ENCODE results near the gene RLF. TPM values are rescaled to one million over a fixed set of nuclear protein-coding genes. Genes with fewer than 3 reads are reported as not detected.
"Not testable (repeated sequence)": the region's sequence is repeated elsewhere in the genome, so short reads cannot be mapped to it uniquely, and the experiment has no call there.

The RLF gene
- total and polyA plus RNA-seq, 2 donors = 10.8 to 22.4 TPM

DNA sequence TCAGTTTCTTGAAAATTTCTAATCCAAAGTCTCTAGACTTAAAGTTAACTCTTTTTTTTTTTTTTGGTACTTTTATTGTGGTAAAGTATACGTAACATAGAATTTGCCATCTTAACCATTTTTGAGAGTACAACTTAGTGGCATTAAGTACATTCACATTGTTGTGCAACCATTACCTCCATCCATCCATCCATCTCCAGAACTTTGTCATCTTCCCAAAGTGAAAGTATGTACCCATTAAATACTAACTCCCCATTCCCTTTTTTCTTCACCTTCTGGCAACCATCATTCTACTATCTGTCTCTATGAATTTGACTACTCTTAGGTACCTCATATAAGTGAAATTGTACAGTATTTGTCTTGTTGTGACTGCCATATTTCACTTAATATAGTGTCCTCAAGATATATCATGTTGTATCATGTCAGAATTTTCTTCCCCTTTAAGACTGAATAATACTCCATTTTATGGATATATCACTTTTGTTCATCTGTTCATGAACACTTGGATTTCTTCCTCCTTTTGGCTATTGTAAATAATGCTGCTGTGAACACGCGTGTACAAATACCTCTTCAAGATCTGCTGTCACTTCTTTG lies 18.4 kb downstream of the RLF start:
- Histone ChIP-seq H3K4me1 (ENCODE audit: control insufficient read depth in 2 of 2, insufficient read depth in 2 of 2, low read length in 2 of 2) (no peaks in the 10 kb centered on the region), H3K36me3 (ENCODE audit: control insufficient read depth in 2 of 2, insufficient read depth in 2 of 2, low read length in 1 of 2) (no peaks in the 10 kb centered on the region), H3K9me3 (ENCODE audit: control insufficient read depth in 2 of 2, insufficient read depth in 1 of 2, low read length in 1 of 2) (no peaks in the 10 kb centered on the region), H3K4me3 (ENCODE audit: low read length in 2 of 2) (no peak overlapping the region), H3K27me3 (ENCODE audit: control insufficient read depth in 2 of 2, insufficient read depth in 1 of 2, low read length in 1 of 2) (no peaks in the 10 kb centered on the region), H3K27ac (ENCODE audit: low read depth in 1 of 2, low read length in 1 of 2) (no peak overlapping the region)
- DNase-seq (ENCODE audit: low read depth in 6 of 9, low spot score in 9 of 9) = no peak
- WGBS = 98% methylated on average over 3 of the region's 3 CpGs

DNA sequence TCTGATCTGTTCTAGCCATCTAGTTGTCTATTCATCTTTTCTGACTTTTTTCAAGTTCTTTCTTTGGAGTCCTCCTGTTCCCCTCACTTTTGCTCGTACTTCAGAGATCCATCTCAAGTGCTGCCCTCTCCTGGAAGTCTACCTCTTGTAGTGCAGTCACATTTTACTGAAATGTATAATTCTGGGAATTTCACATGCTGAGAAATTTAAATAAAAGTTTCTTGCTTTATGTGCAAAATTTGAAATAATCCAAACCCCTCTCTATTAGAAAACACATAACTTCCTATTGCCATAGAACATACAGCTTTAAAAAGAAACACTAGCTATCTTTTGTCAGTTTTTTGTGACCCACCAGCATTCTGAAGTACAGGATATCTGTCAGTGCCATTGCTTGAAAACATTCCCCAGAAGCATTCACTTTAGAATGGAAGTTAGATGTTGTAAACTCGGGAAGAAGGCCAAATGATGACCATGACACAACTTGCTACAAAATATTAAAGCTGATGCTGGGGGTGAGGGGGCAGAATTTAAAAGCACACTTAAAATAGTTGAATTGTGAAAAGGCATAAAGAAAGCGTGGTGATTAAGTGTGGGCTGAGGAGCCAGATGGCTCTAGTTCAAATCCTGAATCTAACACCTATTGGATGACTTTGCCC lies 22.0 kb downstream of the RLF start:
- H3K27me3 ChIP-seq (ENCODE audit: control insufficient read depth in 2 of 2, insufficient read depth in 1 of 2, low read length in 1 of 2) = no peaks in the 10 kb centered on the region
- WGBS = 74% methylated on average over 3 of the region's 3 CpGs
- no peak overlapping the region for H3K4me3 ChIP-seq (ENCODE audit: low read length in 2 of 2)
- no peaks in the 10 kb centered on the region for H3K4me1 ChIP-seq (ENCODE audit: control insufficient read depth in 2 of 2, insufficient read depth in 2 of 2, low read length in 2 of 2)
- no peak overlapping the region for H3K27ac ChIP-seq (ENCODE audit: low read depth in 1 of 2, low read length in 1 of 2)
- peak in 4 of 9 donors; percentile 5 to 43 (median 18) for DNase-seq (ENCODE audit: low read depth in 6 of 9, low spot score in 9 of 9)
- H3K36me3 ChIP-seq (ENCODE audit: control insufficient read depth in 2 of 2, insufficient read depth in 2 of 2, low read length in 1 of 2) = no peaks in the 10 kb centered on the region
- no peaks in the 10 kb centered on the region for H3K9me3 ChIP-seq (ENCODE audit: control insufficient read depth in 2 of 2, insufficient read depth in 1 of 2, low read length in 1 of 2)

DNA sequence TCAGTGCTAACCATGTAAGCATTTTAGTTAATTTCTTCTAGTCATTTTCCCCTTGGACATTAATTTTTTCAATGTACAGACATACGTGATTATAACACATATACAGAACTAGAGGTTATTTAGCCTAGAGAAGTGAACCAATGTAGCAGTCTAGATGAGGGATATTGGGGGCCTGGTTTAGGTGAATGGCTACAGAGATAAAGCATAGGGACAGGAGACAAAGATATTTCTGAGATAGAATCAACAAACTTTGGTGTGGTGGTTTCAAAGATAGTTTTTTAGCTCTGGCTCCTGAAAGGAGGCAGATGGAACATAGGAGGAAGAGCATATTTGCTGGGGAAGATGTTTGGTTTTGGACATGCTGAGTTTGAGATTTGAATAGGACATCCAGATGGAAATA lies 23.0 kb downstream of the RLF start:
- H3K4me1 ChIP-seq (ENCODE audit: control insufficient read depth in 2 of 2, insufficient read depth in 2 of 2, low read length in 2 of 2) = no peaks in the 10 kb centered on the region
- WGBS = 100% methylated on average over 1 of the region's 1 CpG

DNA sequence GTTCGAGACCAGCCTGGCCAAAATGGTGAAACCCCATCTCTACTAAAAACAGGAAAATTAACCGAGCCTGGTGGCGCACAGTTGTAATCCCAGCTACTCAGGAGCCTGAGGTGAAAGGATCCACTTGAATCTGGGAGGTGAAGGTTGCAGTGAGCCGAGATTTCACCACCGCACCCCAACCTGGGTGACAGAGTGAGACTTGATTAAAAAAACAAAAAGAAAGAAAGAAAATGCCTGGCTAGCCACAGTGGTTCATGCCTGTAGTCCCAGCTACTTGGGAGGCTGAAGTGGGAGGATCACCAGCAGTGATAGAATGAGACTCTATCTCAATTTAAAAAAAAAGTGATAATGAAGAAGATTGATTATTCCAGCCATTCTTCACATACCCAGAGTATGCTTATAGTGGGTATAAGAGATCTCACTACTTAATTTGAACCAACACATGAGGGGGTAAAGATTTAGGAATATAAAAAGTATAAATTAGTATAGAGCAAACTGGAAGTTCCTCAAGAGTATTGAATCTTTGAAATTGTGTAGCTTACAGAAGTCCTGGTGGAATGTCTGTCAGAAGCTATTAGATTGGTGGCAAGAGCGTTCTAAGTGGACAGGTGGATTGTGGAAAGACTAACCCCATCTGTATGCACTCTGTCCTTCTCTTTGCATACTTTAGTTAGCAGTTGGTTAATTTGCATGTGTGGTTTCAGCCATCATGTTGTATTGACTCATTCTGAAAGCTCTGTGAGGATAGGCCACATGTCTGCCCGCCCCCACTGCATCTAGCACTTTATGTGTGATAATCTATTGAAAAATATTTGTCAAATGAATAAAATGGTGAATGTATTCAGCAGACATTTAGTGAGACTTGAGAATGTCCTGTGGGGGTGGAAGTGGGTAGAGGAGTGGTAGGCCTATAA lies 25.0 kb downstream of the RLF start:
- WGBS = 91% methylated on average over 7 of the region's 7 CpGs
- Histone ChIP-seq H3K4me1 (ENCODE audit: control insufficient read depth in 2 of 2, insufficient read depth in 2 of 2, low read length in 2 of 2) (no peaks in the 10 kb centered on the region), H3K9me3 (ENCODE audit: control insufficient read depth in 2 of 2, insufficient read depth in 1 of 2, low read length in 1 of 2) (no peaks in the 10 kb centered on the region), H3K27ac (ENCODE audit: low read depth in 1 of 2, low read length in 1 of 2) (no peak overlapping the region), H3K36me3 (ENCODE audit: control insufficient read depth in 2 of 2, insufficient read depth in 2 of 2, low read length in 1 of 2) (peaks cover 3 to 15% of the 10 kb centered on the region in 2 donors), H3K27me3 (ENCODE audit: control insufficient read depth in 2 of 2, insufficient read depth in 1 of 2, low read length in 1 of 2) (no peaks in the 10 kb centered on the region), H3K4me3 (ENCODE audit: low read length in 2 of 2) (no peak overlapping the region)
- peak in 1 of 9 donors; percentile 10 for DNase-seq (ENCODE audit: low read depth in 6 of 9, low spot score in 9 of 9)

More for the DNA sequence above, 23.0 kb downstream of the RLF start:
- no peak for DNase-seq (ENCODE audit: low read depth in 6 of 9, low spot score in 9 of 9)
- H3K27ac ChIP-seq (ENCODE audit: low read depth in 1 of 2, low read length in 1 of 2) = no peak overlapping the region
- no peak overlapping the region for H3K4me3 ChIP-seq (ENCODE audit: low read length in 2 of 2)
- H3K27me3 ChIP-seq (ENCODE audit: control insufficient read depth in 2 of 2, insufficient read depth in 1 of 2, low read length in 1 of 2) = no peaks in the 10 kb centered on the region
- H3K36me3 ChIP-seq (ENCODE audit: control insufficient read depth in 2 of 2, insufficient read depth in 2 of 2, low read length in 1 of 2) = peaks cover 0 to 3% of the 10 kb centered on the region in 2 donors
- H3K9me3 ChIP-seq (ENCODE audit: control insufficient read depth in 2 of 2, insufficient read depth in 1 of 2, low read length in 1 of 2) = no peaks in the 10 kb centered on the region

- WGBS = 94% methylated on average over 1 of the region's 1 CpG
- no peak for DNase-seq (ENCODE audit: low read depth in 6 of 9, low spot score in 9 of 9)
- no peaks in the 10 kb centered on the region for H3K4me1 ChIP-seq (ENCODE audit: control insufficient read depth in 2 of 2, insufficient read depth in 2 of 2, low read length in 2 of 2)
- no peak overlapping the region for H3K4me3 ChIP-seq (ENCODE audit: low read length in 2 of 2)
- no peaks in the 10 kb centered on the region for H3K27me3 ChIP-seq (ENCODE audit: control insufficient read depth in 2 of 2, insufficient read depth in 1 of 2, low read length in 1 of 2)
- no peak overlapping the region for H3K27ac ChIP-seq (ENCODE audit: low read depth in 1 of 2, low read length in 1 of 2)
- no peaks in the 10 kb centered on the region for H3K9me3 ChIP-seq (ENCODE audit: control insufficient read depth in 2 of 2, insufficient read depth in 1 of 2, low read length in 1 of 2)
- peaks cover 9 to 25% of the 10 kb centered on the region in 2 donors for H3K36me3 ChIP-seq (ENCODE audit: control insufficient read depth in 2 of 2, insufficient read depth in 2 of 2, low read length in 1 of 2)
These were observed 26.2 kb downstream of the RLF start for GRCh38 chr1:40187399-40187798.

DNA sequence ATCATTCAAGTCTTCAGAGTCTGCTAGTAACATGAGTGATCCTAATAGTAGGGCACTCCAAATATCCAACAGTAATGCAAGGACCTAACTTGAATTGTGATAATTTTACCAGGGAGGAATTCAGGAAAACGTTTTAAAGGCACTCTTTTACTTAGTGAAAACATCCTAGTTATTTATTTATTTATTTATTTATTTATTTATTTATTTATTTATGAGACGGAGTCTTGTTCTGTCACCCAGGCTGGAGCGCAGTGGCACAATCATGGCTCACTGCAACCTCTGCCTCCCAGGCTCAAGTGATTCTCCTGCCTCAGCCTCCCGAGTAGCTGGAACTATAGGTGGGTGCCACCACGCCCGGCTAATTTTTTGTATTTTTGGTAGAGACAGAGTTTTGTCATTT lies 33.5 kb downstream of the RLF start:
- H3K4me3 ChIP-seq (ENCODE audit: low read length in 2 of 2); DNase-seq (ENCODE audit: low read depth in 6 of 9, low spot score in 9 of 9); H3K9me3 ChIP-seq (ENCODE audit: control insufficient read depth in 2 of 2, insufficient read depth in 1 of 2, low read length in 1 of 2); H3K27ac ChIP-seq (ENCODE audit: low read depth in 1 of 2, low read length in 1 of 2); H3K27me3 ChIP-seq (ENCODE audit: control insufficient read depth in 2 of 2, insufficient read depth in 1 of 2, low read length in 1 of 2); H3K4me1 ChIP-seq (ENCODE audit: control insufficient read depth in 2 of 2, insufficient read depth in 2 of 2, low read length in 2 of 2): not testable (repeated sequence)
- peaks cover 15 to 47% of the 10 kb centered on the region in 2 donors for H3K36me3 ChIP-seq (ENCODE audit: control insufficient read depth in 2 of 2, insufficient read depth in 2 of 2, low read length in 1 of 2)
- WGBS = 91% methylated on average over 6 of the region's 6 CpGs

DNA sequence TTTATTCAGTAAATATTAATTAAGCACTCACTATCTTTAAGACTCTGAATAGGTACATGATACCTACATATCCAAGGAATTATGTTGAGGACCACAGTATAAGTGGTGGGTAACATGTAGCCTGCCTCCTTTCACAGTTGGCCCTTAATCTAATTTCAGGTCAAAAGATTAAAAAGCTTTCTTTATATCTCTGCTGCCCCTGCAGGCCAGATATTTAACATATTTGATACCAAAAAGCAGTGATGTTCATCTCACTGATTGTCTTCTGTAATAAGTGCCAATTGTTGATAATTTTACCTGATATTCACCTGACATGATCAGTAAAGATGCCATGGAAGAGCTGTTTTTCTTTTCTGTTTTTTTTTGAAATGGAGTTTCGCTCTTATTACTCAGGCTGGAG lies 36.5 kb downstream of the RLF start:
- no peak for DNase-seq (ENCODE audit: low read depth in 6 of 9, low spot score in 9 of 9)
- no peak overlapping the region for H3K27ac ChIP-seq (ENCODE audit: low read depth in 1 of 2, low read length in 1 of 2)
- H3K27me3 ChIP-seq (ENCODE audit: control insufficient read depth in 2 of 2, insufficient read depth in 1 of 2, low read length in 1 of 2) = no peaks in the 10 kb centered on the region
- no peaks in the 10 kb centered on the region for H3K9me3 ChIP-seq (ENCODE audit: control insufficient read depth in 2 of 2, insufficient read depth in 1 of 2, low read length in 1 of 2)
- H3K36me3 ChIP-seq (ENCODE audit: control insufficient read depth in 2 of 2, insufficient read depth in 2 of 2, low read length in 1 of 2) = peaks cover 6 to 36% of the 10 kb centered on the region in 2 donors
- no peaks in the 10 kb centered on the region for H3K4me1 ChIP-seq (ENCODE audit: control insufficient read depth in 2 of 2, insufficient read depth in 2 of 2, low read length in 2 of 2)
- H3K4me3 ChIP-seq (ENCODE audit: low read length in 2 of 2) = no peak overlapping the region
- 96% methylated on average over 1 of the region's 1 CpG for WGBS

GRCh38 chr1:40199126-40199525 lies 37.9 kb downstream of the RLF start:
- no peaks in the 10 kb centered on the region for H3K9me3 ChIP-seq (ENCODE audit: control insufficient read depth in 2 of 2, insufficient read depth in 1 of 2, low read length in 1 of 2)
- H3K36me3 ChIP-seq (ENCODE audit: control insufficient read depth in 2 of 2, insufficient read depth in 2 of 2, low read length in 1 of 2) = peaks cover 10 to 40% of the 10 kb centered on the region in 2 donors
- WGBS = 98% methylated on average over 3 of the region's 3 CpGs
- H3K4me3 ChIP-seq (ENCODE audit: low read length in 2 of 2) = no peak overlapping the region
- DNase-seq (ENCODE audit: low read depth in 6 of 9, low spot score in 9 of 9) = no peak
- H3K27ac ChIP-seq (ENCODE audit: low read depth in 1 of 2, low read length in 1 of 2) = no peak overlapping the region
- H3K27me3 ChIP-seq (ENCODE audit: control insufficient read depth in 2 of 2, insufficient read depth in 1 of 2, low read length in 1 of 2) = no peaks in the 10 kb centered on the region
- H3K4me1 ChIP-seq (ENCODE audit: control insufficient read depth in 2 of 2, insufficient read depth in 2 of 2, low read length in 2 of 2) = no peaks in the 10 kb centered on the region

DNA sequence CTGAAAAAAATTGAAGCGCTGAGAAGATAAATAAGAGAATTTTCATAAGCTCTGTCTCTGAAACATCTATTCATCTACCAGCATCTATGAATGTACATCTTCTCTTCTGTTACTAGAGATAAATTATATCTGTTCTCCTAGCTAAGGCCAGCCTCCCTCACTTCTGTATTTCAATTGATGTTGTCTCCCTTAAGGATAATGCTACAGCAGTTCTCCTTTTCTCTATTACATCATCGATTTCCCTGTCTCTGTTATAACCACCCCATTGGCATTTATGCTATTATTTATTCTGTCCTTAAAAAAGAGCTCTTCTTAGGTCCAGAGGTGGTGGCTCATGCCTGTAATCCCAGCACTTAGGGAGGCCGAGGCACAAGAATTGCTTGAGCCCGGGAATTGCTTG lies 43.7 kb downstream of the RLF start:
- Histone ChIP-seq H3K4me1 (ENCODE audit: control insufficient read depth in 2 of 2, insufficient read depth in 2 of 2, low read length in 2 of 2) (no peaks in the 10 kb centered on the region), H3K36me3 (ENCODE audit: control insufficient read depth in 2 of 2, insufficient read depth in 2 of 2, low read length in 1 of 2) (peaks cover 27 to 62% of the 10 kb centered on the region in 2 donors), H3K27me3 (ENCODE audit: control insufficient read depth in 2 of 2, insufficient read depth in 1 of 2, low read length in 1 of 2) (no peaks in the 10 kb centered on the region), H3K27ac (ENCODE audit: low read depth in 1 of 2, low read length in 1 of 2) (no peak overlapping the region), H3K9me3 (ENCODE audit: control insufficient read depth in 2 of 2, insufficient read depth in 1 of 2, low read length in 1 of 2) (no peaks in the 10 kb centered on the region), H3K4me3 (ENCODE audit: low read length in 2 of 2) (no peak overlapping the region)
- WGBS = 96% methylated on average over 4 of the region's 4 CpGs
- DNase-seq (ENCODE audit: low read depth in 6 of 9, low spot score in 9 of 9) = no peak
